Measurements from ENCODE around the gene ALOX5AP.

- TF ChIP-seq CTCF (conservative IDR thresholded peaks at IDR 0.05; ENCODE audit: low read depth, low read length) (no peak), EZH2 (IDR thresholded peaks at IDR 0.05; ENCODE audit: borderline replicate concordance, low read depth, low read length, poor library complexity, severe bottlenecking) (no peak)
These were observed 63.5 kb downstream of the ALOX5AP start for GRCh38 chr13:30798776-30799355.
